ENCODE data around the gene SMCO1. TPM values are rescaled to one million over a fixed set of nuclear protein-coding genes. Genes with fewer than 3 reads are reported as not detected.

The SMCO1 gene, protein sequence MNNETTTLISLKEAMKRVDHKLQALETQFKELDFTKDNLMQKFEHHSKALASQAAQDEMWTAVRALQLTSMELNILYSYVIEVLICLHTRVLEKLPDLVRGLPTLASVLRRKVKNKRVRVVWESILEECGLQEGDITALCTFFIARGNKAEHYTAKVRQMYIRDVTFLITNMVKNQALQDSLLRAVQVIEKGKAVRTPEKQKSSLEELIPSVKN
- not detected in 2 replicates for total RNA-seq

DNA sequence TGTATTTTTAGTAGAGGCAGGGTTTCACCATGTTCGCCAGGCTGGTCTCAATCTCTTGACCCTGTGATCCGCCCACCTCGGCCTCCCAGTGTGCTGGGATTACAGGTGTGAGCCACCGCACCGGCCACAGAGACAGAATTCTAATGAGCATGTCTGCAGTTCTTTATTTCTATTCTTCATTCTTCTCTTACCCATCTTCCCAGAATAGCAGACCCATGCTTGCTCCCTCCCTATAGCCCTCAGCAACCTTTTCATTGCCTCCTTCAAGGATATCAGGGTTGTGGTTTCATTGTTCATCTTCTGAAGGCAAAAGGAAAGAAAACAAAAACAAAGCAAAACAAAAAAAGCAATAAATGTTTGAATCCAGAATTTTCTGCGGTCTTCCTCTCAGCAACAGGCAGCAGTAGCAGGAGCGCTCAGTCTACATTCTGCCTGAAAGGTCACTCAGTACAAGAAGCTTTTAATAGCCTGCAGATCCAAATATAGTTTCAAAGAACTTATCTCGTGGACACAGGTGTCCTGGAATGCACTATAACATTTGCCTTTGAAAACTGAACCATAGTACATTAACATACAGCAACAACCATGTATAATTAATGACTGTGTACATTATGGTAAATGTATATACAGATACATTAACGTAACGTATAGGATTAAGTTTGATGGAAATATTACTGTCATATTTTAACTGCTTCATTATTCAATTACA, at the start of gene SMCO1:
SMCO1 (minus strand) TSS at position 434 of the 709 bp plus-strand sequence; CDS start at position 297, 137 bp downstream.

DNA sequence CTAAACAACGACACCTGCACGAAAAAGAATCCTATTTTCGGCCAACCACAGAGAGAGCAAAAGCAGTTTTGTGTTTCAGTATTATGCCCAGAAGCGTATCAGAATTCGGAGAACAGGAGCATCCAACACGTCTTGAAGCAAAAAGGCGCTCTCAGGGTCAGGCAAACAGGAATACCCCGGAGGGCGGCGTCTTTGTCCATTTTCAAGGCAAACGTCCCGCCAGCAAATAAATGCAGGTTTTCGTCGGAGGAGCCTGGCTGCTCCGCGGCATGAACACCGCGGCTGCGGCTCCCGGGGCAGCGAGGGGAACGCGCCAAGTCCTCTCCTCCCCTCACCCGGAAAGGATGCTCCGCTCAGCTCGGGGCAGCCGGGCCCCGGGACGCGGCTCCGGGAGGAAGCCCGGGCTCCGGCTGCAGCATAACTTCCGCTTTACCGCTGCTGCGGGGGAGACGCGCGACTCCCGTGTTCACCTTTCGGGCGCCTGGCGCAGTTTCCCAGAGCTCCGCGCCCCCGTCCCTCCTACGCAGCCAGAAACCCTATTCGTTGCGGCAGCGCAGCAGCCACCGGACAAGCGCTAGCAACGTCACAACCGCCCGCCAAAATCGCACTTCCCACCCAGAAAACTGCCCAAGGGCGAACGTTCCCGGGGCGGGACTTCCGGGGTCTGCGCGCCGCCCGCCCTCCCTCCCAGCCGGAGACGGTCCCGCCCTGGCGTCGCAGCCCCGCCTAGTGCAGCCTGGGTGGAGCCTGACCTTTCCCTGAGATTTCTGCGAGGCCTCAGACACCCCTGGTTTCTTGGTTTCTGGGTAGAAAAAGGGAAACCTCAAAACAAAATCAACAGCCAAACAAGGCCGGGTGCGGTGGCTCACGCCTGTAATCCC, 11.7 kb downstream of the SMCO1 start, which contains the start of gene RNF168:
RNF168 (minus strand) TSS at position 573 of the 881 bp plus-strand sequence. CDS start 595 bp downstream, outside the sequence.

Other genes starting within 250 kb of the SMCO1 start
- gene PCYT1A, start 227.6 kb downstream of the SMCO1 start, total RNA-seq: 82.5 and 89.0 TPM in 2 replicates
- 4.7 TPM in 1 of 2 replicates, not detected in the other for gene DYNLT2B, start 197.1 kb downstream of the SMCO1 start, total RNA-seq
- gene TM4SF19, start 177.0 kb downstream of the SMCO1 start, total RNA-seq: not detected in 2 replicates
- gene UBXN7, start 82.9 kb downstream of the SMCO1 start, total RNA-seq: 7.0 and 9.2 TPM in 2 replicates
- gene RNF168, start 11.6 kb downstream of the SMCO1 start, total RNA-seq: 7.0 and 7.9 TPM in 2 replicates
- gene WDR53, start 53.2 kb upstream of the SMCO1 start, total RNA-seq: 2.0 and 7.1 TPM in 2 replicates
- 4.3 and 5.7 TPM in 2 replicates for gene FBXO45, start 53.3 kb upstream of the SMCO1 start, total RNA-seq
- gene NRROS, start 124.3 kb upstream of the SMCO1 start, total RNA-seq: 0.36 and 1.3 TPM in 2 replicates
- 1.6 and 3.2 TPM in 2 replicates for gene CEP19, start 196.9 kb upstream of the SMCO1 start, total RNA-seq
- 26.7 and 30.0 TPM in 2 replicates for gene PIGX, start 197.0 kb upstream of the SMCO1 start, total RNA-seq
- gene PAK2, start 224.5 kb upstream of the SMCO1 start, total RNA-seq: 26.0 and 34.5 TPM in 2 replicates